ENCODE results near the gene CCSER1.
"Not testable (repeated sequence)": the region's sequence is repeated elsewhere in the genome, so short reads cannot be mapped to it uniquely, and the experiment has no call there.

The CCSER1 gene

GRCh38 chr4:90852237-90852636 is 725.0 kb downstream of the CCSER1 start:
- no peaks in the 10 kb centered on the region for H3K27me3 ChIP-seq (ENCODE audit: insufficient read depth, low read length)
- no peak overlapping the region for H3K27ac ChIP-seq (ENCODE audit: low read length)
- no peaks in the 10 kb centered on the region for H3K4me1 ChIP-seq (ENCODE audit: insufficient read depth, low read length)
- no peaks in the 10 kb centered on the region for H3K36me3 ChIP-seq (ENCODE audit: insufficient read depth, low read depth, low read length)
- no peak overlapping the region for H3K9ac ChIP-seq (ENCODE audit: low read depth, low read length)
- peaks cover 5% of the 10 kb centered on the region; the same call in 1 of the 2 replicates for H3K9me3 ChIP-seq (ENCODE audit: insufficient read depth, low read depth, low read length)
- H3K4me3 ChIP-seq (ENCODE audit: low read length), result no peak overlapping the region

- Histone ChIP-seq H3K36me3 (ENCODE audit: insufficient read depth, low read depth, low read length) (no peaks in the 10 kb centered on the region), H3K27me3 (ENCODE audit: insufficient read depth, low read length) (no peaks in the 10 kb centered on the region), H3K4me3 (ENCODE audit: low read length) (no peak overlapping the region), H3K9me3 (ENCODE audit: insufficient read depth, low read depth, low read length) (peaks cover 1% of the 10 kb centered on the region; the same call in 1 of the 2 replicates), H3K4me1 (ENCODE audit: insufficient read depth, low read length) (no peaks in the 10 kb centered on the region), H3K9ac (ENCODE audit: low read depth, low read length) (no peak overlapping the region), H3K27ac (ENCODE audit: low read length) (no peak overlapping the region)
These were observed 727.9 kb downstream of the CCSER1 start for GRCh38 chr4:90855111-90855510.

DNA sequence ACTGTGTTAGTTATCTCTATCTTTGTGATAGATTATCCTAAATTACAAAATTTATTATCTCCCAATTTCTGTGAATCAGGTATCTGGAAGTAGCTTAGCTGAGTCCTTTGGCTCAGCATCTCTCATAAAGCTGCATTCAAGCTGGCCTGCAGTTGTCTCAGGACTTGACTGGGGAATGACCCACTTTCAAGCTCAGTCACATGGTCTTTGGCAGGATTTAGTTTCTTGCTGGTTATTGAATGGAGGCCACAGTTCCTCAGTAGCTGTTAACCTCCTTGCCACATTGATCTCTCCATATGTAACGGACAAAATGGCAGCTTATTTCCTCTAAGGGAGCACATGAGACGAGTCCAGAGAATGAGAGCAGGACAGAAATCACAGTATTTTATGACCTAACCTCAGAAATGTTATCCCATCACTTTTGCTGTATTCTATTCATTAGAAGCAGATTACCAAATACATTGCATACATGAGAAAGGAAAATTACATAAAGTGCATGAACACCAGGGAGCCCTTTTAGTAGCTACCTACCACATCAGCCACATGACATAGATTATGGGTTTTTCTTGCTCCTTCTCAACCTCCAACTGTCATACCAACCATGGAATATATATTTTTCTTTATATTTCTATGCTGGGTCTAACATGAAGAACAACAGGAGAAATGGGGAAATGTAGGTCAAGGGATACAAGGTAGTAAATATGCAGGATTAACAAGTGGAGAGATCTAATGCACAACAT is 730.1 kb downstream of the CCSER1 start:
- no peak overlapping the region for H3K4me3 ChIP-seq (ENCODE audit: low read length)
- H3K27ac ChIP-seq (ENCODE audit: low read length), result no peak overlapping the region

GRCh38 chr4:90875791-90876190 is 748.6 kb downstream of the CCSER1 start:
- Histone ChIP-seq H3K9me3 (ENCODE audit: insufficient read depth, low read depth, low read length) (no peaks in the 10 kb centered on the region), H3K27ac (ENCODE audit: low read length) (no peak overlapping the region), H3K9ac (ENCODE audit: low read depth, low read length) (no peak overlapping the region), H3K4me1 (ENCODE audit: insufficient read depth, low read length) (no peaks in the 10 kb centered on the region), H3K36me3 (ENCODE audit: insufficient read depth, low read depth, low read length) (no peaks in the 10 kb centered on the region), H3K4me3 (ENCODE audit: low read length) (no peak overlapping the region), H3K27me3 (ENCODE audit: insufficient read depth, low read length) (no peaks in the 10 kb centered on the region)

More for the DNA sequence above, 730.1 kb downstream of the CCSER1 start:
- Histone ChIP-seq H3K36me3 (ENCODE audit: insufficient read depth, low read depth, low read length) (no peaks in the 10 kb centered on the region), H3K27me3 (ENCODE audit: insufficient read depth, low read length) (no peaks in the 10 kb centered on the region), H3K4me1 (ENCODE audit: insufficient read depth, low read length) (no peaks in the 10 kb centered on the region), H3K9ac (ENCODE audit: low read depth, low read length) (no peak overlapping the region), H3K9me3 (ENCODE audit: insufficient read depth, low read depth, low read length) (no peaks in the 10 kb centered on the region)

DNA sequence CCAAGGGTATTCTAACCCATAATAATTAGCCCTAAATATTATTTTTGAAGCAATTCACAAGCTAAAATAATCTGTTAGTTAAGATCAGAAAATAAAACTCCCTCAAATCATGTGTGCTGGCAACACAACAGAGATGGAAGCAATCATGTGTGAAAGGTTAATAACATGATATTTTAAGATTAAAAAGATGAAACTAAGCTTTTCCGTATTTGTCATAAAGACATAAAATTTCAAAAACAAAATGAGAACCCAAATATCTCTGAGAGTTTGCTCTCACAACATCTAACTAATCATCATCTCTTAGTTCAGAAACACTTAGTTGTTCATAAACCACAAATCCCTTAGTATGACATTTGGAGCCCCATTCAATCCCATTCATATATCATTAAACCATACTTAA is 749.1 kb downstream of the CCSER1 start:
- H3K9me3 ChIP-seq (ENCODE audit: insufficient read depth, low read depth, low read length), result no peaks in the 10 kb centered on the region
- H3K27ac ChIP-seq (ENCODE audit: low read length), result no peak overlapping the region
- H3K27me3 ChIP-seq (ENCODE audit: insufficient read depth, low read length), result no peaks in the 10 kb centered on the region
- no peaks in the 10 kb centered on the region for H3K36me3 ChIP-seq (ENCODE audit: insufficient read depth, low read depth, low read length)
- no peak overlapping the region for H3K4me3 ChIP-seq (ENCODE audit: low read length)
- H3K9ac ChIP-seq (ENCODE audit: low read depth, low read length), result no peak overlapping the region
- no peaks in the 10 kb centered on the region for H3K4me1 ChIP-seq (ENCODE audit: insufficient read depth, low read length)

DNA sequence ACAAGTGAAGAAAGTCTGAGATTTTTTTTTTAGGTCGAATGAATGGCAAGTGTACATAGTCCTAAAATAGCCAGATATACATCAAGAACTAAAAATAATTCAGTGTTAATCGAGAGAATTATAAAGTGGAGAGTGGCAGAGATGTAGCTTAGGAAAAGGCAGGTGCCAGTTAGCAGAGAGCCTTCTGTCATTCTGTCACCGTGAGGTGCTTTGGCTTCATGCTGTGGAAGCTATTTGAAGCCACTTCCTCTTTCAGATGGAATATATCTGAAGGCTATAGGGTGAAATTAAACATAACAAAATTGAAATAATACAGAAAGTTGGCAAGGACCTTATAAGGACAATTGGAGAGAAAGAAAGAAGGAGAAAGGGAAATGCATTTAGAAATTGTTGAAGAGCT is 756.3 kb downstream of the CCSER1 start:
- Histone ChIP-seq H3K27me3 (ENCODE audit: insufficient read depth, low read length) (no peaks in the 10 kb centered on the region), H3K4me3 (ENCODE audit: low read length) (no peak overlapping the region), H3K9ac (ENCODE audit: low read depth, low read length) (no peak overlapping the region), H3K36me3 (ENCODE audit: insufficient read depth, low read depth, low read length) (no peaks in the 10 kb centered on the region), H3K27ac (ENCODE audit: low read length) (no peak overlapping the region), H3K4me1 (ENCODE audit: insufficient read depth, low read length) (peaks cover 7% of the 10 kb centered on the region; the same call in 1 of the 2 replicates), H3K9me3 (ENCODE audit: insufficient read depth, low read depth, low read length) (no peaks in the 10 kb centered on the region)

- Histone ChIP-seq H3K27me3 (ENCODE audit: insufficient read depth, low read length) (no peaks in the 10 kb centered on the region), H3K9ac (ENCODE audit: low read depth, low read length) (no peak overlapping the region)
These were observed 761.4 kb downstream of the CCSER1 start for GRCh38 chr4:90888571-90888970.

GRCh38 chr4:90889171-90889570 is 762.0 kb downstream of the CCSER1 start:
- Histone ChIP-seq H3K4me3 (ENCODE audit: low read length) (no peak overlapping the region), H3K9ac (ENCODE audit: low read depth, low read length) (no peak overlapping the region), H3K27me3 (ENCODE audit: insufficient read depth, low read length) (no peaks in the 10 kb centered on the region), H3K27ac (ENCODE audit: low read length) (no peak overlapping the region), H3K9me3 (ENCODE audit: insufficient read depth, low read depth, low read length) (no peaks in the 10 kb centered on the region), H3K36me3 (ENCODE audit: insufficient read depth, low read depth, low read length) (no peaks in the 10 kb centered on the region), H3K4me1 (ENCODE audit: insufficient read depth, low read length) (peaks cover 3% of the 10 kb centered on the region; the same call in 1 of the 2 replicates)

More at GRCh38 chr4:90888571-90888970, 761.4 kb downstream of the CCSER1 start:
- Histone ChIP-seq H3K9me3 (ENCODE audit: insufficient read depth, low read depth, low read length) (no peaks in the 10 kb centered on the region), H3K27ac (ENCODE audit: low read length) (no peak overlapping the region), H3K36me3 (ENCODE audit: insufficient read depth, low read depth, low read length) (no peaks in the 10 kb centered on the region), H3K4me1 (ENCODE audit: insufficient read depth, low read length) (peaks cover 5% of the 10 kb centered on the region; the same call in 1 of the 2 replicates), H3K4me3 (ENCODE audit: low read length) (no peak overlapping the region)

DNA sequence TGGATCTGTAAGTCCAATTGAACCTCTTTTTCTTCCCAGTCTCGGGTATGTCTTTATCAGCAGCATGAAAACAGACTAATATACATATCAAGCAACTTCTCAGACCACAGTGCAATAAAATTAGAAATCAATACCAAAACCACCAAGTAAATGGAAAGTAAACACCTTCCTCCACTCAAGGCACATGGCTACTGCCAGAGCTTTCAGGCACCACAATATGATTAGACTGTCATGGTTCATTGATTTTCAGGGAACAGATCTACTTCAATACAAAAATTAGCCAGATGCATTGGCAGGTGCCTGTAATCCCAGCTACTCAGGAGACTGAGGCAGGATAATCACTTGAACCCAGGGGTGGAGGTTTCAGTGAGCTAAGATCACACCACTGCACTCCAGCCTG is 776.2 kb downstream of the CCSER1 start:
- H3K9ac ChIP-seq (ENCODE audit: low read depth, low read length); H3K27ac ChIP-seq (ENCODE audit: low read length); H3K4me3 ChIP-seq (ENCODE audit: low read length); H3K27me3 ChIP-seq (ENCODE audit: insufficient read depth, low read length); H3K9me3 ChIP-seq (ENCODE audit: insufficient read depth, low read depth, low read length); H3K36me3 ChIP-seq (ENCODE audit: insufficient read depth, low read depth, low read length); H3K4me1 ChIP-seq (ENCODE audit: insufficient read depth, low read length): not testable (repeated sequence)

DNA sequence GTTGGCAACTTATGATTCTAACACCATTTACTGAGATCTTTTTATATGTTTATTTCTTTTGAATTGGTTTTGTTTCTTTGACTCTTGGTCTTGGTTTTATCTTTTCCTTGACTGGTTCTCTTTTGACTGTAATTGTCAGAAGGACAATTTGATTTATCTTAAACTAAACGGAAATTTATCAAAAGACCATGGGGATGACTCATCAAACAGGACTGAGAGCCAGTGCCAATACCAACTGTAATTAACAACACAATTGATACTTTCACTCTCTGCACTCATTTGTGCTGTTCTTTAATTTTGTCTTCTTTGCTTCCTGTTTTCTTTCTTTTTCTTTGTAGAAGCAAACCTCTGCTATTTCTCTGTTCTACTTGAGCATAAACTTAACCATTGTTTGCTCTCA is 776.8 kb downstream of the CCSER1 start:
- H3K36me3 ChIP-seq (ENCODE audit: insufficient read depth, low read depth, low read length), result no peaks in the 10 kb centered on the region

GRCh38 chr4:90906239-90906638 is 779.0 kb downstream of the CCSER1 start:
- no peaks in the 10 kb centered on the region for H3K27me3 ChIP-seq (ENCODE audit: insufficient read depth, low read length)
- H3K4me1 ChIP-seq (ENCODE audit: insufficient read depth, low read length), result peaks cover 9% of the 10 kb centered on the region; the same call in 1 of the 2 replicates
- no peak overlapping the region for H3K4me3 ChIP-seq (ENCODE audit: low read length)
- no peak overlapping the region for H3K9ac ChIP-seq (ENCODE audit: low read depth, low read length)
- H3K36me3 ChIP-seq (ENCODE audit: insufficient read depth, low read depth, low read length), result no peaks in the 10 kb centered on the region
- no peak overlapping the region for H3K27ac ChIP-seq (ENCODE audit: low read length)
- peaks cover 8% of the 10 kb centered on the region for H3K9me3 ChIP-seq (ENCODE audit: insufficient read depth, low read depth, low read length)

More for the DNA sequence above, 776.8 kb downstream of the CCSER1 start:
- Histone ChIP-seq H3K27me3 (ENCODE audit: insufficient read depth, low read length) (no peaks in the 10 kb centered on the region), H3K4me1 (ENCODE audit: insufficient read depth, low read length) (peaks cover 9% of the 10 kb centered on the region; the same call in 1 of the 2 replicates), H3K9me3 (ENCODE audit: insufficient read depth, low read depth, low read length) (peaks cover 5% of the 10 kb centered on the region; the same call in 1 of the 2 replicates), H3K9ac (ENCODE audit: low read depth, low read length) (no peak overlapping the region), H3K27ac (ENCODE audit: low read length) (no peak overlapping the region), H3K4me3 (ENCODE audit: low read length) (no peak overlapping the region)

DNA sequence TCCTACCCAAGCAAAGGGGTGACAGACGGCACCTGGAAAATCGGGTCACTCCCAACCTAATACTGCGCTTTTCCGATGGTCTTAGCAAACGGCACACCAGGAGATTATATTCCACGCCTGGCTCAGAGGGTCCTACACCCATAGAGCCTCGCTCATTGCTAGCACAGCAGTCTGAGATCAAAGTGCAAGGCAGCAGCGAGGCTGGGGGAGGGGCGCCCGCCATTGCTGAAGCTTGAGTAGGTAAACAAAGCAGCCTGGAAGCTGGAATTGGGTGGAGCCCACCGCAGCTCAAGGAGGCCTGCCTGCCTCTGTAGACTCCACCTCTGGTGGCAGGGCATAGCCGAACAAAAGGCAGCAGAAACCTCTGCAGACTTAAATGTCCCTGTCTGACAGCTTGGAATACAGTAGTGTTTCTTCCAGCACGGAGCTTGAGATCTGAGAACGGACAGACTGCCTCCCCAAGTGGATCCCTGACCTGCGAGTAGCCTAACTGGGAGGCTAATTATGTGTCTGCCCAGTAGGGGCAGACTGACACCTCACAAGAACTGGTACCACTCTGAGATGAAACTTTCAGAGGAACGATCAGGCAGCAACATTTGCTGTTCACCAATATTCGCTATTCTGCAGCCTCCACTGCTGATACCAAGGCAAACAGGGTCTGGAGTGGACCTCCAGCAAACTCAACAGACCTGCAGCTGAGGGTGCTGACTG is 784.7 kb downstream of the CCSER1 start:
- peaks cover 14% of the 10 kb centered on the region for H3K9me3 ChIP-seq (ENCODE audit: insufficient read depth, low read depth, low read length)
- H3K36me3 ChIP-seq (ENCODE audit: insufficient read depth, low read depth, low read length); H3K4me1 ChIP-seq (ENCODE audit: insufficient read depth, low read length); H3K9ac ChIP-seq (ENCODE audit: low read depth, low read length); H3K4me3 ChIP-seq (ENCODE audit: low read length); H3K27me3 ChIP-seq (ENCODE audit: insufficient read depth, low read length); H3K27ac ChIP-seq (ENCODE audit: low read length): not testable (repeated sequence)

Data from iPS-20b (cell line).